GM18499 (cell line): ENCODE results near the gene DYSF.

Source experiments
- ATAC-seq: cut with Tn5 transposase; IDR thresholded peaks from one replicate; pipeline ENCODE4 v1.9.1; 2021; ENCODE audit warnings: moderate number of reproducible peaks; ENCODE audit not compliant: insufficient read depth, unreplicated experiment

DYSF gene

DNA sequence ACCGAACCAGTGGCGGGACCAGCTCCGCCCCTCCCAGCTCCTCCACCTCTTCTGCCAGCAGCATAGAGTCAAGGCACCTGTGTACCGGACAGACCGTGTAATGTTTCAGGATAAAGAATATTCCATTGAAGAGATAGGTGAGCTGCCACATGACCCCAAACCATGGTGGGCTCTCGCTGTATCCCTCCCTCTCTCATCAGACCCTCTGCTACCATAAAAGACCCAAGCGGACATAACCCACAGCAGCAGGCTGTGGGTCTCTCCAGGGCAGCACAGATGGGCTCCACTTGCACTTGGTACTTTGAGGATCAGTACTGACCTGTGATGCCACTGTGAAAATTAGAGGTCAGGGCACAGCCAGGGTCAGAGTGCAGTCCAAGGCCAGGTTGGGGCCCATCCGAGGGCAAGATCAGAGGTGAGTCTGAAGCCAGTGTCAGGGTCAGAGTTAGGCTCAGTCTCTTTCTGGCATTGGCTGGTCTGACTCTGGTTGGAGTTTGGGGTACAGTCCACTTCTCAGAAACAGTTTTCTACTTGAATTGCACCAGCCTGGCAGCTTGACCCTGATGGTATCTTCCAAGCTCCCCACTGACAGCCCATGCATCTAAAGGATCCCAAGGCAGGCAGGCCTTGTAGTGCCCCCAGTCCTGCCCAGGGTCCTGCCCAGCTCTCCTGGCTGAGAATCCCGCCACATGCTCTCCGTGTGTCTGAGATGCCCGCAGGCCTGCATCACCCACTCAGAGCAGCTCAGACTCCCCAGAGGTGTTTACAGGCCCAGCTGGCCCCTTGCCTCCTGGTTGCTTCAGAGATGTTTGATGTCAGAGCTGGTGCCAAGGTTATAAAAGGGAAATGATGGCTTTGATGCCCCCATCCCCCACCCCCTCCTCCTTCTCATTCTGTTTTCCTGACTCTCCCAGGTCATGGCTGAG, 212.1 kb downstream of the DYSF start:
- no peak for ATAC-seq

DNA sequence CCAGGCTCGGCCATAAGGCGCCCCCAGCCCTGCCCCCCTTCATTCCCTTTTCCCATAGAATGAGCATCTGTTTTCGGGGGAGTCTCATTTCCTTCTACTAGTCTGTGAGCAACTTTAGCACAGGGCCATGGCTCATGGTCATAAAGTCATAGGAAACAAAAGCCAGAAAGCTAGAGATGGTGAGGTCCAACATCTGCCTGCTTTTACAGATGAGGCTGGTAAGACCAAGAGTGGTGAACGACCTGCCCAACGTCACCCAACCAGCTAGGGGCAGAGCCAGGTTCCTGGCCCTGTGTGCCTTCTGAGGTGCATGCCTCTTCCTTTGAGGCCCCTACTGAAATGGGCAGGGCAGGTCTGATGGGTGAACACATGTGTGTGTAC, 212.7 kb downstream of the DYSF start:
- ATAC-seq, result no peak

DNA sequence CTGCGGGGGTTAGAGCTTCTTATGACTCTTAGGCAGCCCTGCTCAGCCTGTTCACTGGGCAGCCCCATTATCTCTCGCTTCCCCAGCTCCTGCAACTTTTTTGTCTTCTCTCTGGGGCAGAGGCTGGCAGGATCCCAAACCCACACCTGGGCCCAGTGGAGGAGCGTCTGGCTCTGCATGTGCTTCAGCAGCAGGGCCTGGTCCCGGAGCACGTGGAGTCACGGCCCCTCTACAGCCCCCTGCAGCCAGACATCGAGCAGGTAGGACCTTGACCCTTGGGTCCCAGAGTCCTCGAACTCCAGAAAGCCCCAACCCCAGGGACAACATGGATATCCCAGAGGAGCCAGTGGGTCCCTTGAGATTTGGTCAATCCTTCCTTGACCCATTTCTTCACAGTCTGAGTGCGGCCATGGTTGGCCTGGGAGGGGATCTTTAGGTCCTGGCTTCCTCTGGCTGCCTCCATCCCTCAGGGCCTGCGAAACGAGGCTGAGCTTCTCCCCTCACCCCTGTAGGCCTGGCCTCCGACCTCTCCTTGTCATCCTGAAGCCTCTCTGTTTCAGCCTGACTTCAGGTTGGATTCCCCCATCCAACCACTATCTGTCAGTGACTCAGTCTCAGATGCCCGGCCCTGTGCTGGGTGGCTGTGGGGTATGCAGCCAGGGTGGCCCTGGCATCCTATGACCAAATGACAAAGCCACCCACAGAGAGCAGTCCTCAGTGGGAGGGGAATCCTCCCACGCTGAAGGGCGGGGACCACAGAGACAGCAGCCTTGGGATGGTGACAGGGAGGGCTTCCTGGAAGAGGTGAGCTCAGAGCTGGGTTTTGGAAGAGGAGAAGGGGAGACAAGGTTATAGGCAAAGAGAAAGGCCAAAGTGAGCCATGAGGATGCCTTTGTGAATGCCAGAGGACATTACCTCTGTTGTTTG, 214.2 kb downstream of the DYSF start:
- no peak for ATAC-seq

DNA sequence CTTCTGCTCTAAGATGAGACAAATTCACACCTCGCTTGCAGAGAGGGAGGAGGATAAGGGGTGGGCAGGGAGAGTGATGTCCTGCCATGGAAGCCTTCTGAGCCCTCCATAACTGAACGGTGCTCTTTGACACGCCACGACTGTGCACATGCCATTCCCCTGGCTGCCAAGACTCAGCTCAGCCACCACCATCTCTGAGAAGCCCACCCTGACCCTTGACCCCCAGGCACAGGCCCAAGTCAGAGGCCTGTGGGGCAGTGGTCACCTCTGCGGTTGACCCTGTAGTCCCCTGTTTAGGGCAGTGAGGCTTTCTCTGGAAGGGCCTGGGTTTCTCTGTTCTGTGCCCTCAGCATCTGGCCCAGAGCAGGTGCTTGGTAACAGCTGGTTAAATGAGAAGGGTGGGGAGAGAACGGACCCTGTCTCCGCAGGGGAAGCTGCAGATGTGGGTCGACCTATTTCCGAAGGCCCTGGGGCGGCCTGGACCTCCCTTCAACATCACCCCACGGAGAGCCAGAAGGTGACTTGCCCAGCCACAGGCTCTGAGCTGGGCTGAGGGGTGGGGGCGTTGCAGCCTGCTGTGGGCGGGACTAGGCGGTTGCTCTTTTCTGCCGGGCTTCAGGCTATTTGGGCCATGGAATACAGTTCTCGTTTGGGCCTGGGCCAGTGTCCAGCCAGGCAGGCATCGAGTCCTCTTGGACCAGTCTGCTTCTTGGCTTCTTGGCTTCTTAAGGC, 215.1 kb downstream of the DYSF start:
- no peak for ATAC-seq

DNA sequence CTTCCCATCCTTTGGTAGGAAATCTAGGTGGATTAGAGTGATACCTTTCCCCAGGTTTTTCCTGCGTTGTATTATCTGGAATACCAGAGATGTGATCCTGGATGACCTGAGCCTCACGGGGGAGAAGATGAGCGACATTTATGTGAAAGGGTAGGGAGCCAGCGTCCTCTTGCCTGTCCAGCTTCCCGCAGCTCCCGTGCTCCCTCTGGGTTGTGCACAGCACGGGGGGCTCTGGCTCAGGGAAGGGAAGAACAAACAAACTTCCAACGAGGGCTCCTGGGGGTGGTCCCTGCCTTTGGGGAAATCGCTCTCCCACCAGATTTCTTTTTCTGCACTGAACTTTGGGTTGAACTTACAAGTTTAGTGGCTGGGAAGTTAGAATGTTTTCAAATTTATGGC, 215.7 kb downstream of the DYSF start:
- no peak for ATAC-seq

DNA sequence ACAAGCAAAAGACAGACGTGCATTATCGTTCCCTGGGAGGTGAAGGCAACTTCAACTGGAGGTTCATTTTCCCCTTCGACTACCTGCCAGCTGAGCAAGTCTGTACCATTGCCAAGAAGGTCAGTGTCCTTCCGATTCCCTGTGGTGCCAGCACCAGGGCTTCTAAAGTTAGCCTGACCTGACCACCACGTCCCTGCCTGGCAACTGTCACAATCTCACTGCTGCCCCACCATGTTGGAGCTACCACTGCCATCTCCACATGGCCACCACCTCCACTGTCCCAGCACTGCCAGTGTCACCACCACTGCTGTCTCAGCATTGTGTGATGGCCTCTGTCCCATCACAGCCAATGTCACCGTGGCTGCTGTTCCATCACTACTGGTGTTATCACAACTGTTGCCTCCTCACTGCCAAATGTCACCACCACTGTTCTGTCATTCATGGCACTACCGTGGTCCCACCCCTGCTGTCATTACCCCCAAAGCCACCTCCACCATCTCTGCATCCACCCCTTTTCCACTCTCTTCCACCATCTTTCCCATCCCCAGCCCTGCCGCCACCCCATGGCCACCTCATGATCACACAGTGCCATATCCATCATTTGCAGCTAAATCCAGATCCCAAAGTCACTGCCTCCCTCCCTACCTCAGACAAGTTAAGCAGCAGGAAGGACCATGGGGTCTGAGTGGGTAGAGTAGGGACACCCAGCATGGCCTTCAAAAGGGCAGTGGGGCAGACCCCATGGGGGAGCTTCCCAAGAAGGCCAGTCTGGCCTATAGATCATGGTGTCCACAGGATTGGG, 216.5 kb downstream of the DYSF start:
- no peak for ATAC-seq

DNA sequence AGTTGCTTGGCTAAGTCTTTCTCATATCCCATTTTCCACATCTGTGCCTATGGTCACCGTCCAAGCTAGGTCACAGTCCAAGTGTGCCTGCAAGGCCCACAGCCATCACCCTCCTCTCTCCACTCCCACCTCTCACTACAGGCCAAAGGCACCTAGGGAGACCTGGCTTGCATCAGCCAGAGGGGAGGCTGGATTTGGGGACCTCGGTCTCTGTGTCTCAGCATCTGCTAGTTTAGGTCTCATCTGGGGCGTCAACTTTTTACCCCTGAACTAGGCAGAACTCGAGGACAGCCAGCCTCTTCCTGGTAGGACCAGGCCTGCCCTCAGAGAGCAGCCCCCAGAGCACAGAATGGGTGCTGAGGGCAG, 217.1 kb downstream of the DYSF start:
- no peak for ATAC-seq

DNA sequence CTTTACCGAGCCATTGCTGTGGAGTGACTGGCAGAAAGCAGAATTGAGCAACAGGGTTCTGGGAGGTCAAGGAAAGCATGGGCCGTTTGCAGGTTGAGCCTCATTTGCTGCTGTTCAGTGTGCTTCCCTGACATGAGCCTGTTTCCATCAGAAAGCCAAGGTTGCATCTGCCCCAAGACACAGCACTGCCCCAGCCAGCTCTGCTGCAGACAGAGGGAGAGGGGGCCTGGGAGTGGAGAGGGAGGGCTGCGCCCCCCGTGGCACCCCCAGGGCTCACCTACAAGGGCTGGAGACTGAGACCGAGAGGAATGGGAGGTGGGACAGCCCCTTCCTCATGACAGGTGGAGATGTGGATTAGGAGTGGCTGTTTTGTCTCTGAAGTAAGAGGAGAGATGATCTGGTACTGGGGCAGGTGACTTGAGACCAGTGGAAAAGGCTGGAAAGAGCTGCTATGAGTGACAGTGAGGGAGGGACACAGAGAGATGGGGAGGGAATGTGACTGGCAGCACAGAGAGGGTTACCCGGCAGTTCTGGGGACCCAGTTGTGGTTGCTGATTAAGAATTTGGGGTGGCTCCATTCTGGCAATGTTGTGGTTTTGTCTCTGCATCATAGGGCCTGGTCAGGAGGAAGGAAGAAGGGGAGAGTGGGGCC, 218.0 kb downstream of the DYSF start:
- ATAC-seq, result no peak

DNA sequence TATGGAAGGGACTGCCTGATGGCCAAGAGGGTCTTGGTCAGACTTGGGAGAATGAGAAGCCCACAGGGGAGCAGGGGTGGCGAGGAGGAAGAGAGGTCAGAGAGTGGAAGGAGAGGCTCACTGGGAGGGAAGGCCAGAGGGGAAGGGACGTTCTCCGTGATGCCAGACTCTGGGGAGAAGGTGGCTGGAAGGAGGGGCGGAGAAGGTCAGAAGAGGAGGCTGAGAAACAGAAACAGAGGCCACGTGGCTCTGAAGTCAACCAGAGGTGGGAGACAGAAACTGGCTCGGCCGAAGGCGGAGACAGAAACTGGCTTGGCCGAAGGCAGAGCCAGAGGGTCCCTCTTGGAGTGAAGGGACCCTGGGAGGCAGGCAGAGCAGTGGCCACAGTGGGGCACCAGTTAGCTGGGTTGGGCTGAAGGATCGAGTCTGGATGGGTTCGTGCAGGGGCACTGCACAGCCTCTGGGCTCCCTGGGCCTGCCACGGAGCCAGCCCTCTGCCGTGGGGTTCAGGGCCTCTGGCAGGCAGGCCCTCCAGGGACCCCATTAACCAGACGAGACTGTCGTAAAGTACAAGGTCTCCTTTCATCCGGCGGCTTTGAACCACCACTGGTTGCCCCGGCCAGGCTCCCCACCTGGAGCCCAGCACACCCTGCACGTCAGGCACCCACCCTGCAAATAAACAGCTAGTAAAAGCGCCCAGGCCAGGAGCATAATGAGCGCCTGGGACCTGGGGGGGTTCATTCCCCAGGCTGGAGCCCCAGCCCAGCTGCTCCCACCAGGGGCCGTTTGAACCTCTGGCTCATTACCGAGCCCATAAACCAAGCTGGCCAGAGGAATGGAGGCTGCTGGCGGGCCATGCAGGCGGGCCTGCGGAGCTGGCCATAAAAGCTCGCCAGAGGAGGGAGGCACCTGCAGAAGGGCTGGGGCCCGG, 218.8 kb downstream of the DYSF start:
- ATAC-seq, result no peak

DNA sequence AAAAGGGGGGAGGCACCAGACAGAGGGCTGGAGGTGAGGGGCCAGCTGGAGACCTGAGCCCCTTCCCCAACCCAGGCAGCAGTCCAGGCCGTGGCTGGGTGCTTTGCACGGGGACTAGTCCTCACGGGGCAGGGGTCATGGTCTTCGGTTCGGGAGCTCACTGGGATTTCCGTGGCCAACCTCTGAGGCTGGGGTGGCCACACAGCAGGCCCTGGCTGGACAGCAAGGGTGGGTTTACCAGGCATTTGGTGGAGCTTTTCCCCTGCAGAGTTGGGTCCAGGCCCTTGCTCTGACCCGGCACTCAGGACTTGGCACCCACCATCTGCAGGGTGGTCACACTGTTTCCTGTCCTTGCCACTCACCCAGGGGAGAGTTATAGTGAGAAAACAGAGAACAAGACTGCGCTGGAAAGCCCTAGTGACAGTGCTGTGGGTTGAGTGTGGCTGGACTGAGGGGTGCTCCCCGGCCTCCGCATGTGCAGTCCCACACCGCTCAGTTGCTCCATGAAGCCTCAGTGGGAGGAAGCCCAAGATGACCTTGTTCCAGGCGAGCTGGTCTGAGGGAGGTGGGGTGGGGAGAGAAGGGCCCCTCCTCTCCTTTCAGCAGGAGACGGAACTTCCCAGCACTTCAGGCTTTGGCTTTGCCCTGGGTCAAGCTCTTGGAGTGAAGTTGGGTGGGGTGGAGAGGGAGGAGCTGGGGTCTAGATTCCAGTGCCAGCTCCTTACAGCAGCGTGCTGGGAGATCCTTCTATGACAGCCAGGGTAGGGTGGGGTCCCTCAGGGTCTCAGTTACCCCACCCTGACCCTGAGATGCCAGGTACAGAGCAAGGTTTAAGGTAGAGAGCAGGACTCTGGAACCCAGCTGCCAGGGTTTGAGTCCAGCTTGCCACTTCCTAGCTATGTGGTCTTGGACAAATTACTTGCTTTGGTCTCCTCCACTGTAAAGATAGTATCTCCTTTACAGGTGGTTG, 219.8 kb downstream of the DYSF start:
- ATAC-seq, result no peak

DNA sequence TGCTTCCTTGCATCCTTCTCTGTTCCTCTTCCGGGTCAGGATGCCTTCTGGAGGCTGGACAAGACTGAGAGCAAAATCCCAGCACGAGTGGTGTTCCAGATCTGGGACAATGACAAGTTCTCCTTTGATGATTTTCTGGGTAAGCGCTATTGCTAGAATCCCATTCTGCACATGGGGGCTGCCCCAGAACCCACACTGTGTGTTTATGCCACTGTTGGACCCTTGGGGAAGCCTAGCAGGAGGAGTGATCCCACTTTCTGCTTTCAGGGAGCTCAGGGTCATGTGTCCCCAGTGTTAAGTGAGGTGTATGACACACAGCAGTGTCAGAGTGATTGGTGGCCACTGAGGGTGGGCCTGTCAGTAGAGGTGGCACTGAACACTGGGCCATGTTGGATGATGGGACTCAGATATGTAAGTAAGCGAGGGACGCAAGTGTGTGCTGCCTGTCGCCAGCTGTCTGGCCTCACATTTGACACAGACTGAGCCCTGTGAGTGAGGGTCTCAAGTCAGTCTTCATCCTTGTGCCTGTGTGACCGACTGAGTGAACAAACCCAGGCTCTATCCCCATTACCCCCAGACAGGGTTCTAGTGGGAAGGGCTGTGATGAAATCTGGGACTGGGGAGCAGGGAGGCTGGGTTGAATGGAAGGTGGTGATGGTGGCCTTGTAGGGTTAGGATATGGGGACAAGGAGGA, 220.9 kb downstream of the DYSF start:
- no peak for ATAC-seq

DNA sequence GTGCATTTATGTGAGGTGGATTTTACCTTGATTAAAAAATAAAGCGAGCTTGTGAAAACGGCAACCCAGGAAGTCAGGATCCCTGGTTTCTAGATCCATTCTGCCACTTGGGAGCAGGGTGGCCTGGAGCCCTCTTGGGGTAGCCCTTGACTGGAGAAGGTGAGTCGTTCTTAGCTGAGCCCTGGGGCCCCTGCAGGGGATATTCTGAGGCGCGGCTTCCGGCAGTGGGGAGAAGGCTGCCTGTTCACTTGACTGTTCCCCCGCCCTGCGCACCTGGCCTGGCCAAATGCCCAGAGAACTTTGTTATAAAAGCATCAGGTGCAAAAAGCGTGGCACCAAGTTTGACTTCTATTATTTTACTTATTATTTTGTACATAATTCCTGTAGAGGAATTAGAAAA, 221.9 kb downstream of the DYSF start:
- no peak for ATAC-seq

DNA sequence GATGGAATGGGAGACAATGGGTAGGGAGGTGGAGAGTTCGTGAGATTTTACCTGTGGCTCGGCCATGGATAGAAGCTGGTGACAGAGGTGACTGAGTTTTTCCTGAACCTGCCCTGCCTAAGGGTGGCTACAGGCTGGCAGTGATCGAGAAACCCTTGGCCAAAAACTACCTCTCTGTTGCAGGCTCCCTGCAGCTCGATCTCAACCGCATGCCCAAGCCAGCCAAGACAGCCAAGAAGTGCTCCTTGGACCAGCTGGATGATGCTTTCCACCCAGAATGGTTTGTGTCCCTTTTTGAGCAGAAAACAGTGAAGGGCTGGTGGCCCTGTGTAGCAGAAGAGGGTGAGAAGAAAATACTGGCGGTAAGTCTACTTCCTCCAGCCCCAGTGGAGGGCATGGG, 225.5 kb downstream of the DYSF start:
- no peak for ATAC-seq

DNA sequence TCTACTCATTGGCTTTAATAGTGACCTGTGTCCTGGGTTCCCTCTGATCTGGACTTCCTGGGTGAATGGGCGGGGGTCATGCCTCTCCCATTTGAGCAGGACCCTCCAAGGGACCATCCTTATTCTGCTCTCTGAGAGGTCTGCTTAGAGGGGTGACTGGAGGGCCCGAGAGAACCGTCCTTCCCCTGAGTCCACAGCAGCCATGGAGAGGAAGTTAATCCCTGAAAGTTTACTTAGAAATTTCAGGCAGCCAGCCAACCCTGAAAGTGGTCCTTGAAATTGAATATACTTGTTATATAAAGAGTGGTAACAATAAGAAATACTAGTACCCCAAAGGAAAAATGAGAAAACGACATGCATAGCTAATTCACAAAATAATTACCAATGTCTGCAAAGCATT, 226.1 kb downstream of the DYSF start:
- ATAC-seq, result no peak

DNA sequence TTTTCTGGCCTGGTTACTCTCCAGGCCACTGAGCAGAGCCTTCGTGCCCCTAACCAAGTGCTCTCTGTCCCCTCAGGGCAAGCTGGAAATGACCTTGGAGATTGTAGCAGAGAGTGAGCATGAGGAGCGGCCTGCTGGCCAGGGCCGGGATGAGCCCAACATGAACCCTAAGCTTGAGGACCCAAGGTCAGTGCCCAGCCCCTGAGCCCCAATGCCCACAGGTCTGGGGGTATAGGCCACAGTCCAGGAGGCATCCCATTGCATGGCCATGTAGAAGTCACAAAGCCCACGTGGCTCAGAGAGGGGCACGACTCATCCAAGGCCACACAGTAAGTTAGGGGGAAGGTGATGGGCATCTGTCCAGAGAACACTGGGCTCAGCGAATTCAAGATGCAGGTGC, 227.6 kb downstream of the DYSF start:
- no peak for ATAC-seq

DNA sequence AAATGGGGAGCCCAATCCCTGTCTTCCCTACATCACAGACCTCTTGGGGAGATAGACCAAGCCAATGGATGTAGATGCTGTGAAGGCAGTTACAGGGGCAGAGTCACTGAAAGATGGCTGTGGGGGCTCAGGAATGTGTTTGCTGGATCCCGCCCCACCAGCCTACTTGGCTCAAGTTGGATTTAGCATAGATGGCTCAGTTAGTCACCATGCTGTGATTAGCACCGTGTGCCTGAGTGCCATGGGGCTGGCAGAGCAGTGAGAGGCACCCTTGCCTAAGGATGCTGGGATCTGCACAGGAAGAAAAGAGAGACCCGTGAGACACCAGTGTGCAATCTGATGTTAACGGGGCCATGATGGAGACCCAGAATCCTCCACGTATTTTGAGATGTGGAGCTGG, 228.3 kb downstream of the DYSF start:
- no peak for ATAC-seq

DNA sequence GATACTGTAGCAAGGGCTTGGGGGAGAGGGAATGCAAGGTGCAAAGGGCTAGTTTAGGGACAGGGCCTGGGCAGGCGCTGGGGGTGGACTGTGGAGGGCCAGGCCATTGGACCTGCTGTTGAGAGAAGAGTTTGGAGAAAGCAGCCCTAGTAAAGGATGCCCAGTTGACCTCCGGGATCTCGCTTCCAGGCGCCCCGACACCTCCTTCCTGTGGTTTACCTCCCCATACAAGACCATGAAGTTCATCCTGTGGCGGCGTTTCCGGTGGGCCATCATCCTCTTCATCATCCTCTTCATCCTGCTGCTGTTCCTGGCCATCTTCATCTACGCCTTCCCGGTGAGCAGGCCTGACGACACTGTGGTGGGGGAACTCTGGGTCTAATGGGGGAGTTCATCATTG, 229.0 kb downstream of the DYSF start:
- no peak for ATAC-seq
